ENCODE measurements around the gene STX1B. TPM values are rescaled to one million over a fixed set of nuclear protein-coding genes. Genes with fewer than 3 reads are reported as not detected.

Gene STX1B
- polyA plus RNA-seq, 2 donors, result 0.29 to 1.6 TPM

- 0 to 1% methylated on average over 47 of the region's 47 CpGs for WGBS, 2 donors
- no peaks in the 10 kb centered on the region for H3K27me3 ChIP-seq (ENCODE audit: control insufficient read depth in 1 of 2, insufficient read depth in 2 of 2, low read length in 2 of 2)
- no peaks in the 10 kb centered on the region for H3K9me3 ChIP-seq (ENCODE audit: control insufficient read depth in 2 of 2, insufficient read depth in 1 of 2, low read depth in 1 of 2, low read length in 1 of 2)
- peak overlapping the region; percentile 92 to 97 for H3K4me3 ChIP-seq (ENCODE audit: low read depth in 1 of 2, low read length in 2 of 2)
- H3K36me3 ChIP-seq (ENCODE audit: control insufficient read depth in 2 of 2, insufficient read depth in 2 of 2, low read length in 1 of 2), result peaks cover 5 to 13% of the 10 kb centered on the region in 2 donors
- peak overlapping the region; percentile 87 to 89 for H3K27ac ChIP-seq (ENCODE audit: low read depth in 2 of 2, low read length in 1 of 2)
- H3K4me1 ChIP-seq (ENCODE audit: control insufficient read depth in 2 of 2, insufficient read depth in 2 of 2, low read length in 1 of 2), result peaks cover 3 to 5% of the 10 kb centered on the region in 2 donors
These were observed 23.5 kb upstream of the STX1B start for GRCh38 chr16:31033709-31034492.

GRCh38 chr16:31032736-31033708, 22.6 kb upstream of the STX1B start, which contains the start of gene STX4:
TSS of gene STX4 (plus strand) at chr16:31033558. CDS start at chr16:31033806, 248 bp downstream.
- Histone ChIP-seq H3K4me3 (ENCODE audit: low read depth in 1 of 2, low read length in 2 of 2) (peak within 1 kb of the TSS; percentile 92 to 97), H3K9me3 (ENCODE audit: control insufficient read depth in 2 of 2, insufficient read depth in 1 of 2, low read depth in 1 of 2, low read length in 1 of 2) (no peaks in the 10 kb centered on the region), H3K27ac (ENCODE audit: low read depth in 2 of 2, low read length in 1 of 2) (peak within 1 kb of the TSS; percentile 87 to 89), H3K4me1 (ENCODE audit: control insufficient read depth in 2 of 2, insufficient read depth in 2 of 2, low read length in 1 of 2) (peaks cover 3 to 5% of the 10 kb centered on the region in 2 donors), H3K36me3 (ENCODE audit: control insufficient read depth in 2 of 2, insufficient read depth in 2 of 2, low read length in 1 of 2) (peaks cover 4% of the 10 kb centered on the region in 2 donors), H3K27me3 (ENCODE audit: control insufficient read depth in 1 of 2, insufficient read depth in 2 of 2, low read length in 2 of 2) (no peaks in the 10 kb centered on the region)
- WGBS, 2 donors, result 0 to 1% methylated on average over 75 of the region's 75 CpGs

- Histone ChIP-seq H3K4me1 (ENCODE audit: control insufficient read depth in 2 of 2, insufficient read depth in 2 of 2, low read length in 1 of 2) (peaks cover 3 to 5% of the 10 kb centered on the region in 2 donors), H3K27me3 (ENCODE audit: control insufficient read depth in 1 of 2, insufficient read depth in 2 of 2, low read length in 2 of 2) (no peaks in the 10 kb centered on the region), H3K27ac (ENCODE audit: low read depth in 2 of 2, low read length in 1 of 2) (no peak overlapping the region), H3K9me3 (ENCODE audit: control insufficient read depth in 2 of 2, insufficient read depth in 1 of 2, low read depth in 1 of 2, low read length in 1 of 2) (no peaks in the 10 kb centered on the region), H3K4me3 (ENCODE audit: low read depth in 1 of 2, low read length in 2 of 2) (no peak overlapping the region), H3K36me3 (ENCODE audit: control insufficient read depth in 2 of 2, insufficient read depth in 2 of 2, low read length in 1 of 2) (no peaks in the 10 kb centered on the region)
- whole genome bisulfite sequencing, 2 donors, result 84% methylated on average over 4 of the region's 4 CpGs
These were observed 20.8 kb upstream of the STX1B start for GRCh38 chr16:31031276-31031675.

GRCh38 chr16:31029272-31029671, 18.8 kb upstream of the STX1B start:
- Histone ChIP-seq H3K4me3 (ENCODE audit: low read depth in 1 of 2, low read length in 2 of 2) (no peak overlapping the region), H3K27ac (ENCODE audit: low read depth in 2 of 2, low read length in 1 of 2) (no peak overlapping the region), H3K36me3 (ENCODE audit: control insufficient read depth in 2 of 2, insufficient read depth in 2 of 2, low read length in 1 of 2) (no peaks in the 10 kb centered on the region), H3K27me3 (ENCODE audit: control insufficient read depth in 1 of 2, insufficient read depth in 2 of 2, low read length in 2 of 2) (no peaks in the 10 kb centered on the region), H3K4me1 (ENCODE audit: control insufficient read depth in 2 of 2, insufficient read depth in 2 of 2, low read length in 1 of 2) (peaks cover 0 to 3% of the 10 kb centered on the region in 2 donors), H3K9me3 (ENCODE audit: control insufficient read depth in 2 of 2, insufficient read depth in 1 of 2, low read depth in 1 of 2, low read length in 1 of 2) (no peaks in the 10 kb centered on the region)
- 72 to 82% methylated on average over 5 of the region's 5 CpGs for WGBS, 2 donors

GRCh38 chr16:31025339-31025738, 14.9 kb upstream of the STX1B start:
- Histone ChIP-seq H3K27ac (ENCODE audit: low read depth in 2 of 2, low read length in 1 of 2) (no peak overlapping the region), H3K4me3 (ENCODE audit: low read depth in 1 of 2, low read length in 2 of 2) (no peak overlapping the region), H3K36me3 (ENCODE audit: control insufficient read depth in 2 of 2, insufficient read depth in 2 of 2, low read length in 1 of 2) (no peaks in the 10 kb centered on the region), H3K9me3 (ENCODE audit: control insufficient read depth in 2 of 2, insufficient read depth in 1 of 2, low read depth in 1 of 2, low read length in 1 of 2) (no peaks in the 10 kb centered on the region), H3K27me3 (ENCODE audit: control insufficient read depth in 1 of 2, insufficient read depth in 2 of 2, low read length in 2 of 2) (no peaks in the 10 kb centered on the region), H3K4me1 (ENCODE audit: control insufficient read depth in 2 of 2, insufficient read depth in 2 of 2, low read length in 1 of 2) (no peaks in the 10 kb centered on the region)
- WGBS, 2 donors, result 84 to 85% methylated on average over 5 of the region's 5 CpGs

- no peaks in the 10 kb centered on the region for H3K27me3 ChIP-seq (ENCODE audit: control insufficient read depth in 1 of 2, insufficient read depth in 2 of 2, low read length in 2 of 2)
- 56 to 63% methylated on average over 6 of the region's 6 CpGs for WGBS, 2 donors
- H3K9me3 ChIP-seq (ENCODE audit: control insufficient read depth in 2 of 2, insufficient read depth in 1 of 2, low read depth in 1 of 2, low read length in 1 of 2), result no peaks in the 10 kb centered on the region
- H3K4me1 ChIP-seq (ENCODE audit: control insufficient read depth in 2 of 2, insufficient read depth in 2 of 2, low read length in 1 of 2), result no peaks in the 10 kb centered on the region
- no peak overlapping the region for H3K27ac ChIP-seq (ENCODE audit: low read depth in 2 of 2, low read length in 1 of 2)
- H3K36me3 ChIP-seq (ENCODE audit: control insufficient read depth in 2 of 2, insufficient read depth in 2 of 2, low read length in 1 of 2), result no peaks in the 10 kb centered on the region
- H3K4me3 ChIP-seq (ENCODE audit: low read depth in 1 of 2, low read length in 2 of 2), result no peak overlapping the region
These were observed 13.3 kb upstream of the STX1B start for GRCh38 chr16:31023627-31024226.

- Histone ChIP-seq H3K4me3 (ENCODE audit: low read depth in 1 of 2, low read length in 2 of 2) (no peak overlapping the region), H3K9me3 (ENCODE audit: control insufficient read depth in 2 of 2, insufficient read depth in 1 of 2, low read depth in 1 of 2, low read length in 1 of 2) (no peaks in the 10 kb centered on the region), H3K27me3 (ENCODE audit: control insufficient read depth in 1 of 2, insufficient read depth in 2 of 2, low read length in 2 of 2) (no peaks in the 10 kb centered on the region), H3K4me1 (ENCODE audit: control insufficient read depth in 2 of 2, insufficient read depth in 2 of 2, low read length in 1 of 2) (no peaks in the 10 kb centered on the region), H3K27ac (ENCODE audit: low read depth in 2 of 2, low read length in 1 of 2) (no peak overlapping the region), H3K36me3 (ENCODE audit: control insufficient read depth in 2 of 2, insufficient read depth in 2 of 2, low read length in 1 of 2) (no peaks in the 10 kb centered on the region)
- 93 to 94% methylated on average over 4 of the region's 4 CpGs for WGBS, 2 donors
These were observed 12.8 kb upstream of the STX1B start for GRCh38 chr16:31023252-31023602.

GRCh38 chr16:31022544-31023251, 12.3 kb upstream of the STX1B start:
- Histone ChIP-seq H3K4me1 (ENCODE audit: control insufficient read depth in 2 of 2, insufficient read depth in 2 of 2, low read length in 1 of 2) (no peaks in the 10 kb centered on the region), H3K27me3 (ENCODE audit: control insufficient read depth in 1 of 2, insufficient read depth in 2 of 2, low read length in 2 of 2) (no peaks in the 10 kb centered on the region), H3K4me3 (ENCODE audit: low read depth in 1 of 2, low read length in 2 of 2) (no peak overlapping the region), H3K36me3 (ENCODE audit: control insufficient read depth in 2 of 2, insufficient read depth in 2 of 2, low read length in 1 of 2) (no peaks in the 10 kb centered on the region), H3K27ac (ENCODE audit: low read depth in 2 of 2, low read length in 1 of 2) (no peak overlapping the region), H3K9me3 (ENCODE audit: control insufficient read depth in 2 of 2, insufficient read depth in 1 of 2, low read depth in 1 of 2, low read length in 1 of 2) (no peaks in the 10 kb centered on the region)
- 73% methylated on average over 12 of the region's 12 CpGs for WGBS, 2 donors

GRCh38 chr16:31020536-31020935, 10.1 kb upstream of the STX1B start:
- Histone ChIP-seq H3K4me3 (ENCODE audit: low read depth in 1 of 2, low read length in 2 of 2) (no peak overlapping the region), H3K27me3 (ENCODE audit: control insufficient read depth in 1 of 2, insufficient read depth in 2 of 2, low read length in 2 of 2) (no peaks in the 10 kb centered on the region), H3K27ac (ENCODE audit: low read depth in 2 of 2, low read length in 1 of 2) (no peak overlapping the region), H3K4me1 (ENCODE audit: control insufficient read depth in 2 of 2, insufficient read depth in 2 of 2, low read length in 1 of 2) (no peaks in the 10 kb centered on the region), H3K36me3 (ENCODE audit: control insufficient read depth in 2 of 2, insufficient read depth in 2 of 2, low read length in 1 of 2) (no peaks in the 10 kb centered on the region), H3K9me3 (ENCODE audit: control insufficient read depth in 2 of 2, insufficient read depth in 1 of 2, low read depth in 1 of 2, low read length in 1 of 2) (no peaks in the 10 kb centered on the region)
- 90 to 94% methylated on average over 3 of the region's 3 CpGs for WGBS, 2 donors

All from esophagus (tissue), 2 donors.